K562 (cell line): Measurements from ENCODE around the gene GZMB. TPM values are rescaled to one million over a fixed set of nuclear protein-coding genes. Genes with fewer than 3 reads are reported as not detected.

ENCODE experiments used
- ATAC-seq: fragments of 200-7000 bp; cut with Tn5 transposase; 3 replicates; pipeline ENCODE4 v1.9.1; 2020; ENCODE audit warnings: moderate library complexity
- BruUV-seq: library from RNA; stranded (reverse); fragments of 400-500 nt; replicated peaks from 2 replicates; lab custom pipeline; 2021; lab: Mats Ljungman, UMichigan
- CTCF ChIA-PET: fragments of 300-600 bp; formaldehyde crosslinking; extraction: SDS; loops from one replicate; lab custom pipeline; 2021; ENCODE audit warnings: low intra/inter-chr PET ratio; lab: Yijun Ruan, JAX
- POLR2A ChIA-PET: fragments of 300-600, 350-650 bp; sonication (Branson Sonifier 250); formaldehyde crosslinking; extraction: SDS; loops from one replicate; lab custom pipeline; 2021; ENCODE audit warnings: antibody characterized with exemption, inconsistent platforms; lab: Yijun Ruan, JAX
- DNase-seq, 4 experiments: peaks; one replicate each; pipeline versions ENCODE4 v3.0.0 to v3.0.0-alpha.2; 2011 to 2018; ENCODE audit warnings: low spot score in 3 of 4, mixed read lengths in 3 of 4; ENCODE audit errors: extremely low read depth in 1 of 4
- FAIRE-seq: peaks from 2 replicates; lab custom pipeline; 2011; peaks lifted over from hg19 to GRCh38; lab: Jason Lieb, UNC
- H2AFZ ChIP-seq: 2 replicates; pipeline ENCODE4 v1.6.0; 2011; ENCODE audit warnings: low read depth, low read length, control low read depth, inconsistent platforms
- H3K27ac ChIP-seq: fragments of 200-600 bp; 3 replicates; pipeline ENCODE4 v1.8.0; 2011; ENCODE audit warnings: low read depth, mild to moderate bottlenecking, control low read depth, inconsistent platforms, low read length, moderate library complexity, mixed read lengths; ENCODE audit errors: extremely low read depth
- H3K27me3 ChIP-seq, 2 experiments: fragments of 300-600 bp in 1 of 2; 2 replicates in 1 of 2; 3 replicates in 1 of 2; pipeline versions ENCODE4 v1.6.0 to v1.8.0; 2011; ENCODE audit warnings: inconsistent platforms in 2 of 2, low read length in 2 of 2, mild to moderate bottlenecking in 1 of 2, mixed read lengths in 1 of 2, moderate library complexity in 1 of 2; ENCODE audit not compliant: control insufficient read depth in 2 of 2, insufficient read depth in 2 of 2
- H3K36me3 ChIP-seq: fragments of 300-600 bp; 3 replicates; pipeline ENCODE4 v1.8.0; 2011; ENCODE audit warnings: mild to moderate bottlenecking, low read length, inconsistent platforms; ENCODE audit not compliant: control insufficient read depth, insufficient read depth
- H3K4me1 ChIP-seq, 2 experiments: fragments of 200-600 bp in 1 of 2; replicated peaks in 1 of 2; 2 replicates in 1 of 2; 3 replicates in 1 of 2; pipeline versions ENCODE4 v1.5.1 to v1.8.0; 2011; ENCODE audit warnings: inconsistent platforms in 2 of 2, low read length in 2 of 2, mild to moderate bottlenecking in 1 of 2, mixed read lengths in 1 of 2, moderate library complexity in 1 of 2; ENCODE audit not compliant: control insufficient read depth in 2 of 2, insufficient read depth in 2 of 2
- H3K4me2 ChIP-seq: 2 replicates; pipeline ENCODE4 v1.6.1; 2011; ENCODE audit warnings: low read length, control low read depth, inconsistent platforms, mixed read lengths; ENCODE audit not compliant: insufficient read depth
- H3K4me3 ChIP-seq: fragments of 200-600 bp; sonication (generic), shearing (Covaris generic); 2 replicates; pipeline ENCODE4 v1.5.1; 2016; ENCODE audit warnings: control low read depth, inconsistent platforms
- H3K79me2 ChIP-seq: fragments of 200-600 bp; 3 replicates; pipeline ENCODE4 v1.8.0; 2011; ENCODE audit warnings: low read length, inconsistent platforms; ENCODE audit not compliant: control insufficient read depth, insufficient read depth
- H3K9ac ChIP-seq, 2 experiments: 2 replicates each; pipeline versions ENCODE4 v1.6.0 to v1.6.1; 2011; ENCODE audit warnings: low read depth in 2 of 2, low read length in 2 of 2, control low read depth in 1 of 2, inconsistent platforms in 1 of 2, mild to moderate bottlenecking in 1 of 2, mixed read lengths in 1 of 2; ENCODE audit not compliant: insufficient read depth in 1 of 2
- H3K9me1 ChIP-seq: one replicate; pipeline ENCODE4 v1.6.0; 2011; ENCODE audit warnings: inconsistent platforms, mild to moderate bottlenecking, low read length, moderate library complexity; ENCODE audit not compliant: control insufficient read depth, insufficient read depth
- H3K9me3 ChIP-seq: replicated peaks from 2 replicates; pipeline ENCODE4 v1.5.1; 2011; ENCODE audit warnings: low read depth, low read length, inconsistent platforms; ENCODE audit not compliant: control insufficient read depth, insufficient read depth
- H4K20me1 ChIP-seq: replicated peaks from 2 replicates; pipeline ENCODE4 v1.6.1; 2011; ENCODE audit warnings: low read length, inconsistent platforms, mixed read lengths; ENCODE audit not compliant: control insufficient read depth, insufficient read depth
- ARNT ChIP-seq, 2 experiments: fragments of 450-650 bp; IDR thresholded peaks; 2 replicates each; pipeline ENCODE4 v1.6.1; 2016; ENCODE audit warnings: mild to moderate bottlenecking in 1 of 2
- BRD9 ChIP-seq: fragments of 450-650 bp; IDR thresholded peaks from 2 replicates; pipeline ENCODE4 v1.6.1; 2018; ENCODE audit warnings: low read depth; ENCODE audit not compliant: partially characterized antibody
- CCNT2 ChIP-seq: IDR thresholded peaks from 2 replicates; pipeline ENCODE4 v1.6.1; 2011; ENCODE audit warnings: borderline replicate concordance, low read depth, mild to moderate bottlenecking, moderate library complexity, mixed read lengths, low read length; ENCODE audit not compliant: insufficient read length; ENCODE audit errors: extremely low read depth
- ETS2 ChIP-seq: IDR thresholded peaks from 2 replicates; pipeline ENCODE4 v1.6.1; 2016; ENCODE audit warnings: borderline replicate concordance, missing genetic modification characterization, mild to moderate bottlenecking, moderate library complexity, missing compliant biosample characterization; ENCODE audit not compliant: poor library complexity, severe bottlenecking
- GATAD2A ChIP-seq: fragments of 450-650 bp; IDR thresholded peaks from 2 replicates; pipeline ENCODE4 v1.6.1; 2017
- LEF1 ChIP-seq: fragments of 450-650 bp; IDR thresholded peaks from 2 replicates; pipeline ENCODE4 v1.6.1; 2016; ENCODE audit warnings: mild to moderate bottlenecking
- RUNX1 ChIP-seq: sonication (generic); IDR thresholded peaks from 2 replicates; pipeline ENCODE4 v1.6.1; 2016; ENCODE audit warnings: antibody characterized with exemption, low read depth
- SAP30 ChIP-seq: fragments of 200-600 bp; sonication (generic); IDR thresholded peaks from 2 replicates; pipeline ENCODE4 v1.6.1; 2012; ENCODE audit warnings: borderline replicate concordance, low read depth, mild to moderate bottlenecking, moderate library complexity, low read length, control low read depth, inconsistent platforms; ENCODE audit not compliant: insufficient read depth, poor library complexity, severe bottlenecking
- SMARCA4 ChIP-seq: fragments of 450-650 bp; IDR thresholded peaks from 2 replicates; pipeline ENCODE4 v1.6.1; 2016
- TBL1XR1 ChIP-seq, 2 experiments: IDR thresholded peaks; 2 replicates each; pipeline ENCODE4 v1.6.1; 2012; ENCODE audit warnings: improper control_type of control experiment in 2 of 2, low read length in 2 of 2, mild to moderate bottlenecking in 1 of 2
- TBP ChIP-seq: optimal IDR thresholded peaks from 2 replicates; pipeline ENCODE3; 2011; ENCODE audit warnings: low read depth, low read length, improper control_type of control experiment
- TCF7L2 ChIP-seq: fragments of 150-350 bp; IDR thresholded peaks from 2 replicates; pipeline ENCODE4 v1.6.1; 2016; ENCODE audit warnings: low read depth, mild to moderate bottlenecking, low read length, moderate library complexity
- ZKSCAN3 ChIP-seq: fragments of 250-450 bp; sonication (Bioruptor Pico); IDR thresholded peaks from 2 replicates; pipeline ENCODE4 v1.4.0; 2020
- ZNF311 ChIP-seq: fragments of 250-450 bp; sonication (Bioruptor Pico); IDR thresholded peaks from 2 replicates; pipeline ENCODE4 v1.4.0; 2020; ENCODE audit warnings: mild to moderate bottlenecking, moderate library complexity
- ZNF75A ChIP-seq: fragments of 450-650 bp; formaldehyde crosslinking; IDR thresholded peaks from 2 replicates; pipeline ENCODE4 v1.4.0; 2020; ENCODE audit warnings: mild to moderate bottlenecking
- ZNF766 ChIP-seq: fragments of 200-800 bp; sonication (Bioruptor generic); conservative IDR thresholded peaks from 2 replicates; pipeline ENCODE4 v1.6.1; 2016; ENCODE audit warnings: missing genetic modification characterization, missing compliant biosample characterization
- WGBS: fragments of 100-300 bp; shearing (Covaris generic); methylation state at CpG from one replicate; pipeline ENCODE4 v1.1.6; 2016; ENCODE audit warnings: low coverage, mixed read lengths; ENCODE audit not compliant: insufficient coverage; ENCODE audit errors: missing lambda C conversion rate; 5-methylcytosine and 5-hydroxymethylcytosine counted together
- in situ Hi-C: fragments of 300-500 bp; cut with MboI; formaldehyde crosslinking; loops from 4 replicates; pipeline ENCODE4 v1.15.0; 2018; ENCODE audit warnings: inconsistent platforms, mixed read lengths
- intact Hi-C: fragments of 100-400 bp; cut with micrococcal nuclease; formaldehyde crosslinking; loops from 2 replicates; pipeline ENCODE4 v1.14.2; 2022
- polyA plus RNA-seq, 8 experiments: library from polyadenylated mRNA; depleted of rRNA in 4 of 8; stranded (reverse) in 5 of 8; unstranded in 3 of 8; fragments of >200 nt; fragmentation: Nextera tagmentation in 2 of 8; fragmentation: Illumina TruSeq in 1 of 8; extraction: Ambion mirVana in 2 of 8; extraction: Trizol in 1 of 8; gene quantifications; 2 replicates each; pipeline versions ENCODE4 v1.2.1 to v1.2.3, GENCODE V29; 2011 to 2014; ENCODE audit warnings: inconsistent platforms in 1 of 8, missing spikeins in 1 of 8
- total RNA-seq, 7 experiments: library from RNA; depleted of rRNA in 6 of 7; stranded (reverse); fragments of >200 nt in 6 of 7; fragmentation: Illumina TruSeq in 2 of 7; extraction: Trizol in 2 of 7; gene quantifications; 2 replicates each; pipeline versions ENCODE4 v1.2.1 to v1.2.3, GENCODE V29; 2011 to 2021; ENCODE audit warnings: low replicate concordance in 1 of 7
- TF ChIP-seq, protein P1 (sequence below): sonication (generic); formaldehyde crosslinking; IDR thresholded peaks from 2 replicates; pipeline ENCODE4 v1.8.0; 2022; ENCODE audit warnings: missing genetic modification reagents, mild to moderate bottlenecking, moderate library complexity, borderline replicate concordance
- TF ChIP-seq, protein P2 (sequence below): fragments of 250-450 bp; sonication (Bioruptor Pico); IDR thresholded peaks from 2 replicates; pipeline ENCODE4 v1.4.0; 2020

Gene GZMB
- total and polyA plus RNA-seq, 9 of the 15 experiments (the other 6 are each of a cell fraction or from before 2014, with no cell fraction given): 0.08 to 0.95 (median 0.68) TPM; not detected in 6

DNA sequence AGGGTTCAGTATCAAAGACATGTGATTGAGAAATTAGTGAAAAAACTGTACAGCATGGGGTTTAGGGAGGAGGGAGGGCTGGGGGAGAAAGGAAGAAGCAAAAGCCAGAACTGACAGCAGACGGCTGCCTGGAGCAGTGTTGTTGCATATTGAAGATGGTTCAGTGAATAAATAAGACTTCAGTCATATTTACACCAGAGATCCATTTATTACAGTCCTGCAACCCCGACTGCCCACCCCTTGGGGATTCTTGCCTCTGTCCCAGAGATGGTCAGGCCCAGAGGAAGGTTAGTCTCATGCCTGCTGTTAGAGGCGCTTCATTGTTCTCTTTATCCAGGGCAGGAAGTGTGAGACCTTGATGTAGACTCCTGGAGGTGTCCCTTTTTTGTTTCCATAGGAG, 27.7 kb downstream of the GZMB start:
- intact Hi-C loops: no loop called here
- H3K79me2 ChIP-seq: no peaks in the 10 kb centered on the region

More for the DNA sequence above, 27.7 kb downstream of the GZMB start:
- ChIA-PET CTCF (no interaction called here), POLR2A (no interaction called here)
- Histone ChIP-seq H3K27ac (no peak overlapping the region), H2AFZ (no peak overlapping the region), H3K9me3 (no peaks in the 10 kb centered on the region), H3K27me3 (peaks cover 0 to 3% of the 10 kb centered on the region in 2 experiments; a peak in 1 of 5 replicates), H3K36me3 (no peaks in the 10 kb centered on the region), H3K4me2 (no peak overlapping the region), H3K9me1 (no peaks in the 10 kb centered on the region), H4K20me1 (no peaks in the 10 kb centered on the region), H3K4me1 (no peaks in the 10 kb centered on the region), H3K4me3 (no peak overlapping the region), H3K9ac (no peak overlapping the region)
- ATAC-seq (no peak), DNase-seq (no peak), FAIRE-seq (no peak)
- 0% methylated on average over 2 of the region's 3 CpGs for whole genome bisulfite sequencing
- TF ChIP-seq, protein P1, sequence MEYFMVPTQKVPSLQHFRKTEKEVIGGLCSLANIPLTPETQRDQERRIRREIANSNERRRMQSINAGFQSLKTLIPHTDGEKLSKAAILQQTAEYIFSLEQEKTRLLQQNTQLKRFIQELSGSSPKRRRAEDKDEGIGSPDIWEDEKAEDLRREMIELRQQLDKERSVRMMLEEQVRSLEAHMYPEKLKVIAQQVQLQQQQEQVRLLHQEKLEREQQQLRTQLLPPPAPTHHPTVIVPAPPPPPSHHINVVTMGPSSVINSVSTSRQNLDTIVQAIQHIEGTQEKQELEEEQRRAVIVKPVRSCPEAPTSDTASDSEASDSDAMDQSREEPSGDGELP (CRISPR knock-in tag): no peak
- no peak for TF ChIP-seq SAP30
- no peak for TF ChIP-seq ZKSCAN3
- no peak for TF ChIP-seq ZNF75A (CRISPR knock-in tag)
- no peak for TF ChIP-seq ZNF766 (CRISPR knock-in tag)
- TF ChIP-seq ZNF311 (CRISPR knock-in tag): no peak
- no peak for TF ChIP-seq ETS2 (tag)
- TF ChIP-seq TBP: no peak
- no peak for TF ChIP-seq LEF1
- no peak for TF ChIP-seq BRD9
- no peak for TF ChIP-seq CCNT2
- no peak for TF ChIP-seq TCF7L2
- no peak for TF ChIP-seq TBL1XR1 (IDR thresholded peaks at IDR 0.05; ENCODE audit: low read length in 2 of 2)
- TF ChIP-seq, protein P2, sequence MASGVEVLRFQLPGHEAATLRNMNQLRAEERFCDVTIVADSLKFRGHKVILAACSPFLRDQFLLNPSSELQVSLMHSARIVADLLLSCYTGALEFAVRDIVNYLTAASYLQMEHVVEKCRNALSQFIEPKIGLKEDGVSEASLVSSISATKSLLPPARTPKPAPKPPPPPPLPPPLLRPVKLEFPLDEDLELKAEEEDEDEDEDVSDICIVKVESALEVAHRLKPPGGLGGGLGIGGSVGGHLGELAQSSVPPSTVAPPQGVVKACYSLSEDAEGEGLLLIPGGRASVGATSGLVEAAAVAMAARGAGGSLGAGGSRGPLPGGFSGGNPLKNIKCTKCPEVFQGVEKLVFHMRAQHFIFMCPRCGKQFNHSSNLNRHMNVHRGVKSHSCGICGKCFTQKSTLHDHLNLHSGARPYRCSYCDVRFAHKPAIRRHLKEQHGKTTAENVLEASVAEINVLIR (CRISPR knock-in tag): no peak
- TF ChIP-seq RUNX1: no peak
- TF ChIP-seq SMARCA4: no peak
- no peak for TF ChIP-seq ARNT (IDR thresholded peaks at IDR 0.05)
- no peak for TF ChIP-seq GATAD2A
- in situ Hi-C loops: no loop called here
- BruUV-seq: no TSS peak
